HCT116 (cell line): ENCODE data around the gene NXPH1. TPM values are rescaled to one million over a fixed set of nuclear protein-coding genes. Genes with fewer than 3 reads are reported as not detected.

Experiments
- ATAC-seq: fragments of 200-7000 bp; cut with Tn5 transposase; 2 replicates; pipeline ENCODE4 v1.9.1; 2020; ENCODE audit warnings: mild to moderate bottlenecking, moderate library complexity
- BruUV-seq: library from RNA; stranded (reverse); fragments of 400-500 nt; replicated peaks from 2 replicates; lab custom pipeline; 2021; lab: Mats Ljungman, UMichigan
- CTCF ChIA-PET: fragments of 300-600 bp; sonication (Branson Sonifier 250); formaldehyde crosslinking; loops from one replicate; lab custom pipeline; 2021; ENCODE audit warnings: antibody characterized with exemption; lab: Charles Lee
- POLR2A ChIA-PET: fragments of 300-600, 350-600 bp; sonication (Branson Sonifier 250); formaldehyde crosslinking; loops from one replicate; lab custom pipeline; 2021; ENCODE audit warnings: antibody characterized with exemption; lab: Charles Lee
- RAD21 ChIA-PET, 2 experiments: fragments of 300-600 bp; sonication (Branson Sonifier 250); formaldehyde crosslinking; loops; one replicate each; lab custom pipeline; 2023; ENCODE audit warnings: low total read pairs in 2 of 2; ENCODE audit not compliant: uncharacterized antibody in 2 of 2, unreplicated experiment in 2 of 2, low non-redundant PET in 1 of 2; lab: Charles Lee
- DNase-seq: peaks from one replicate; pipeline ENCODE4 v3.0.0-alpha.2; 2010; ENCODE audit warnings: low read depth, low spot score
- H2AFZ ChIP-seq: fragments of 200-600 bp; shearing (Covaris generic), sonication (generic); 2 replicates; pipeline ENCODE4 v1.6.1; 2017; ENCODE audit warnings: low read depth, mixed run types, mixed read lengths, antibody characterized with exemption, low read length; ENCODE audit not compliant: poor library complexity, severe bottlenecking
- H3K27ac ChIP-seq: 2 replicates; pipeline ENCODE4 v1.5.1; 2012; ENCODE audit warnings: low read depth, low read length
- H3K27me3 ChIP-seq: fragments of 200-600 bp; sonication (generic); 2 replicates; pipeline ENCODE4 v1.6.1; 2016; ENCODE audit warnings: mixed run types, low read length, mixed read lengths; ENCODE audit not compliant: insufficient read depth
- H3K36me3 ChIP-seq, 2 experiments: fragments of 200-500 bp in 1 of 2; fragments of 200-600 bp in 1 of 2; sonication (Bioruptor generic) in 1 of 2; sonication (generic) in 1 of 2; 2 replicates each; pipeline versions ENCODE4 v1.5.1 to v1.6.1; 2014 to 2016; ENCODE audit warnings: low read length in 2 of 2, inconsistent platforms in 1 of 2, mixed read lengths in 1 of 2, mixed run types in 1 of 2; ENCODE audit not compliant: insufficient read depth in 2 of 2, control insufficient read depth in 1 of 2
- H3K4me1 ChIP-seq, 2 experiments: fragments of 200-600 bp in 1 of 2; sonication (generic) in 1 of 2; 2 replicates each; pipeline versions ENCODE4 v1.5.1 to v1.6.1; 2012 to 2017; ENCODE audit warnings: low read length in 2 of 2, inconsistent platforms in 1 of 2, mild to moderate bottlenecking in 1 of 2, mixed read lengths in 1 of 2, mixed run types in 1 of 2, moderate library complexity in 1 of 2; ENCODE audit not compliant: insufficient read depth in 2 of 2, control insufficient read depth in 1 of 2
- H3K4me2 ChIP-seq: fragments of 200-600 bp; sonication (generic); 2 replicates; pipeline ENCODE4 v1.6.1; 2017; ENCODE audit warnings: mixed run types, low read length, mixed read lengths
- H3K4me3 ChIP-seq, 2 experiments: fragments of 200-600 bp in 1 of 2; sonication (generic) in 1 of 2; replicated peaks in 1 of 2; 2 replicates each; pipeline ENCODE4 v1.5.1; 2011 to 2016; ENCODE audit warnings: low read length in 2 of 2, control low read depth in 1 of 2, low read depth in 1 of 2, mild to moderate bottlenecking in 1 of 2, mixed read lengths in 1 of 2, mixed run types in 1 of 2
- H3K79me2 ChIP-seq: fragments of 200-600 bp; sonication (generic); 2 replicates; pipeline ENCODE4 v1.6.1; 2017; ENCODE audit warnings: mild to moderate bottlenecking, mixed run types, low read length, moderate library complexity, mixed read lengths; ENCODE audit not compliant: insufficient read depth
- H3K9ac ChIP-seq: fragments of 200-600 bp; sonication (generic); 2 replicates; pipeline ENCODE4 v1.6.1; 2016; ENCODE audit warnings: low read length, mixed read lengths
- H3K9me2 ChIP-seq: fragments of 200-600 bp; sonication (generic), shearing (Covaris generic); 2 replicates; pipeline ENCODE4 v1.6.1; 2017; ENCODE audit warnings: mixed run types, mild to moderate bottlenecking, moderate library complexity; ENCODE audit not compliant: insufficient read depth
- H3K9me3 ChIP-seq, 2 experiments: fragments of 200-500 bp in 1 of 2; fragments of 200-600 bp in 1 of 2; sonication (Bioruptor generic) in 1 of 2; sonication (generic) in 1 of 2; 2 replicates each; pipeline ENCODE4 v1.6.1; 2014 to 2017; ENCODE audit warnings: low read length in 2 of 2, mixed read lengths in 2 of 2, inconsistent platforms in 1 of 2, low read depth in 1 of 2, mild to moderate bottlenecking in 1 of 2, mixed run types in 1 of 2, moderate library complexity in 1 of 2; ENCODE audit not compliant: control insufficient read depth in 1 of 2, insufficient read depth in 1 of 2
- H4K20me1 ChIP-seq: fragments of 200-600 bp; sonication (generic), shearing (Covaris generic); 2 replicates; pipeline ENCODE4 v1.6.1; 2017; ENCODE audit warnings: mixed run types, mild to moderate bottlenecking, moderate library complexity; ENCODE audit not compliant: insufficient read depth
- ATF3 ChIP-seq: IDR thresholded peaks from 2 replicates; pipeline ENCODE4 v1.6.1; 2012
- CBX3 ChIP-seq: IDR thresholded peaks from 2 replicates; pipeline ENCODE4 v1.6.1; 2012; ENCODE audit warnings: low read depth
- ELF1 ChIP-seq: IDR thresholded peaks from 2 replicates; pipeline ENCODE4 v1.6.1; 2012; ENCODE audit warnings: low read depth, borderline replicate concordance
- EZH2 ChIP-seq: fragments of 200-600 bp; sonication (generic); IDR thresholded peaks from 2 replicates; pipeline ENCODE4 v1.6.1; 2017; ENCODE audit warnings: antibody characterized with exemption, mixed run types
- EZH2phosphoT487 ChIP-seq: fragments of 200-600 bp; IDR thresholded peaks from 2 replicates; pipeline ENCODE4 v1.6.1; 2018; ENCODE audit warnings: antibody characterized with exemption, borderline replicate concordance
- FOSL1 ChIP-seq: IDR thresholded peaks from 2 replicates; pipeline ENCODE4 v1.6.1; 2012; ENCODE audit warnings: low read depth
- JUND ChIP-seq: IDR thresholded peaks from 2 replicates; pipeline ENCODE4 v1.6.1; 2012
- POLR2AphosphoS5 ChIP-seq: IDR thresholded peaks from 2 replicates; pipeline ENCODE4 v1.6.1; 2011; ENCODE audit warnings: mild to moderate bottlenecking, low read depth, low read length, moderate library complexity
- RAD21 ChIP-seq: IDR thresholded peaks from 2 replicates; pipeline ENCODE4 v1.6.1; 2012; ENCODE audit warnings: low read depth, mild to moderate bottlenecking
- SIN3A ChIP-seq: IDR thresholded peaks from 2 replicates; pipeline ENCODE4 v1.6.1; 2012; ENCODE audit warnings: low read depth
- SP1 ChIP-seq: IDR thresholded peaks from 2 replicates; pipeline ENCODE4 v1.6.1; 2012; ENCODE audit warnings: low read depth
- SRF ChIP-seq: IDR thresholded peaks from 2 replicates; pipeline ENCODE4 v1.6.1; 2012; ENCODE audit warnings: low read depth
- TCF7L2 ChIP-seq: IDR thresholded peaks from 2 replicates; pipeline ENCODE4 v1.7.0; 2011; ENCODE audit warnings: borderline replicate concordance, inconsistent platforms; ENCODE audit not compliant: insufficient read depth, insufficient read length; ENCODE audit errors: extremely low read depth
- YY1 ChIP-seq: IDR thresholded peaks from 2 replicates; pipeline ENCODE4 v1.6.1; 2011; ENCODE audit warnings: low read length, low read depth, moderate library complexity, mild to moderate bottlenecking; ENCODE audit not compliant: insufficient replicate concordance; ENCODE audit errors: extremely low read depth
- ZFX ChIP-seq: fragments of 450-650 bp; IDR thresholded peaks from 2 replicates; pipeline ENCODE4 v1.6.1; 2017
- ZNF274 ChIP-seq: fragments of 200-500 bp; sonication (Bioruptor generic); IDR thresholded peaks from 2 replicates; pipeline ENCODE4 v1.6.1; 2014; ENCODE audit warnings: mild to moderate bottlenecking, low read depth, low read length, inconsistent platforms
- intact Hi-C: fragments of 100-400 bp; cut with micrococcal nuclease; formaldehyde crosslinking; loops from 2 replicates; pipeline ENCODE4 v1.10.0; 2022
- total RNA-seq: library from RNA; stranded (reverse); gene quantifications from one replicate; pipeline ENCODE4 v1.2.1, GENCODE V29; 2021; ENCODE audit not compliant: unreplicated experiment
- TF ChIP-seq, protein P1 (sequence below): IDR thresholded peaks from 2 replicates; pipeline ENCODE4 v1.6.1; 2011; ENCODE audit warnings: mild to moderate bottlenecking, low read length, moderate library complexity; ENCODE audit not compliant: insufficient replicate concordance; ENCODE audit errors: extremely low read depth
- TF ChIP-seq, protein P2 (sequence below): IDR thresholded peaks from 2 replicates; pipeline ENCODE4 v1.6.1; 2012
- TF ChIP-seq, protein P3 (sequence below): IDR thresholded peaks from 2 replicates; pipeline ENCODE4 v1.6.1; 2012; ENCODE audit warnings: low read depth

The NXPH1 gene
- total RNA-seq, 1 experiment from 2014 or later: 0.17 TPM

DNA sequence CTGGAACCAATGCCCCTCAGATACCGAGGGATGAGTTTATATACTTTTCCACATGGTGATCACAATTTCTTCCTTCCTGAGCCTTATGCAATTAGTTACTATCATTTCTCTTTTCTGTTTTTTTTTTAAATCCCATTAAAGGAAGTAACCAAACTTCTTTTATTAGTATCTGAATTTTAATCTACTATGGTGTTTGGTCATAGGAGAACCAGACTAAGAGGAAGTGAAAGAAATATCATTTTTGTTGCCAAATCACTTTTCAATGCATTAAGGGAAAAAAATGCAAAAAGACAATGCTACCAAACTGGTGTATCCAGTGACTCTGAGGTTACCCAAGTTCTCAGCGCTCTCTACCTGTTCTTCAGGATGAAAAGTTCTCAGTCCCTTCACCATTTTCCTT, 167.7 kb downstream of the NXPH1 start:
- H3K9ac ChIP-seq: no peak overlapping the region
- H3K9me2 ChIP-seq: no peaks in the 10 kb centered on the region
- RAD21 ChIA-PET: no interaction called here
- H3K4me3 ChIP-seq: no peak overlapping the region
- H2AFZ ChIP-seq: no peak overlapping the region
- POLR2A ChIA-PET: no interaction called here
- H3K79me2 ChIP-seq: no peaks in the 10 kb centered on the region
- TF ChIP-seq ATF3: no peak
- TF ChIP-seq ELF1: no peak
- TF ChIP-seq JUND: no peak
- TF ChIP-seq, protein P1, sequence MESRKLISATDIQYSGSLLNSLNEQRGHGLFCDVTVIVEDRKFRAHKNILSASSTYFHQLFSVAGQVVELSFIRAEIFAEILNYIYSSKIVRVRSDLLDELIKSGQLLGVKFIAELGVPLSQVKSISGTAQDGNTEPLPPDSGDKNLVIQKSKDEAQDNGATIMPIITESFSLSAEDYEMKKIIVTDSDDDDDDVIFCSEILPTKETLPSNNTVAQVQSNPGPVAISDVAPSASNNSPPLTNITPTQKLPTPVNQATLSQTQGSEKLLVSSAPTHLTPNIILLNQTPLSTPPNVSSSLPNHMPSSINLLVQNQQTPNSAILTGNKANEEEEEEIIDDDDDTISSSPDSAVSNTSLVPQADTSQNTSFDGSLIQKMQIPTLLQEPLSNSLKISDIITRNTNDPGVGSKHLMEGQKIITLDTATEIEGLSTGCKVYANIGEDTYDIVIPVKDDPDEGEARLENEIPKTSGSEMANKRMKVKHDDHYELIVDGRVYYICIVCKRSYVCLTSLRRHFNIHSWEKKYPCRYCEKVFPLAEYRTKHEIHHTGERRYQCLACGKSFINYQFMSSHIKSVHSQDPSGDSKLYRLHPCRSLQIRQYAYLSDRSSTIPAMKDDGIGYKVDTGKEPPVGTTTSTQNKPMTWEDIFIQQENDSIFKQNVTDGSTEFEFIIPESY: no peak
- TF ChIP-seq CBX3: no peak
- TF ChIP-seq POLR2AphosphoS5: no peak
- TF ChIP-seq, protein P2, sequence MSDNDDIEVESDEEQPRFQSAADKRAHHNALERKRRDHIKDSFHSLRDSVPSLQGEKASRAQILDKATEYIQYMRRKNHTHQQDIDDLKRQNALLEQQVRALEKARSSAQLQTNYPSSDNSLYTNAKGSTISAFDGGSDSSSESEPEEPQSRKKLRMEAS: no peak
- TF ChIP-seq EZH2: no peak
- TF ChIP-seq, protein P3, sequence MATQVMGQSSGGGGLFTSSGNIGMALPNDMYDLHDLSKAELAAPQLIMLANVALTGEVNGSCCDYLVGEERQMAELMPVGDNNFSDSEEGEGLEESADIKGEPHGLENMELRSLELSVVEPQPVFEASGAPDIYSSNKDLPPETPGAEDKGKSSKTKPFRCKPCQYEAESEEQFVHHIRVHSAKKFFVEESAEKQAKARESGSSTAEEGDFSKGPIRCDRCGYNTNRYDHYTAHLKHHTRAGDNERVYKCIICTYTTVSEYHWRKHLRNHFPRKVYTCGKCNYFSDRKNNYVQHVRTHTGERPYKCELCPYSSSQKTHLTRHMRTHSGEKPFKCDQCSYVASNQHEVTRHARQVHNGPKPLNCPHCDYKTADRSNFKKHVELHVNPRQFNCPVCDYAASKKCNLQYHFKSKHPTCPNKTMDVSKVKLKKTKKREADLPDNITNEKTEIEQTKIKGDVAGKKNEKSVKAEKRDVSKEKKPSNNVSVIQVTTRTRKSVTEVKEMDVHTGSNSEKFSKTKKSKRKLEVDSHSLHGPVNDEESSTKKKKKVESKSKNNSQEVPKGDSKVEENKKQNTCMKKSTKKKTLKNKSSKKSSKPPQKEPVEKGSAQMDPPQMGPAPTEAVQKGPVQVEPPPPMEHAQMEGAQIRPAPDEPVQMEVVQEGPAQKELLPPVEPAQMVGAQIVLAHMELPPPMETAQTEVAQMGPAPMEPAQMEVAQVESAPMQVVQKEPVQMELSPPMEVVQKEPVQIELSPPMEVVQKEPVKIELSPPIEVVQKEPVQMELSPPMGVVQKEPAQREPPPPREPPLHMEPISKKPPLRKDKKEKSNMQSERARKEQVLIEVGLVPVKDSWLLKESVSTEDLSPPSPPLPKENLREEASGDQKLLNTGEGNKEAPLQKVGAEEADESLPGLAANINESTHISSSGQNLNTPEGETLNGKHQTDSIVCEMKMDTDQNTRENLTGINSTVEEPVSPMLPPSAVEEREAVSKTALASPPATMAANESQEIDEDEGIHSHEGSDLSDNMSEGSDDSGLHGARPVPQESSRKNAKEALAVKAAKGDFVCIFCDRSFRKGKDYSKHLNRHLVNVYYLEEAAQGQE: no peak
- TF ChIP-seq EZH2phosphoT487: no peak
- no peak for TF ChIP-seq FOSL1
- TF ChIP-seq SP1: no peak
- TF ChIP-seq YY1: no peak
- TF ChIP-seq ZFX: no peak
- no peak for TF ChIP-seq RAD21
- no peak for TF ChIP-seq SIN3A
- TF ChIP-seq TCF7L2: no peak
- TF ChIP-seq ZNF274: no peak
- TF ChIP-seq SRF: no peak
- DNase-seq: no peak
- H3K27ac ChIP-seq: no peak overlapping the region
- no peaks in the 10 kb centered on the region for H3K4me1 ChIP-seq
- BruUV-seq: no TSS peak
- ATAC-seq: no peak
- no peaks in the 10 kb centered on the region for H3K36me3 ChIP-seq
- no peak overlapping the region for H3K4me2 ChIP-seq
- intact Hi-C loops: no loop called here
- CTCF ChIA-PET: no interaction called here
- no peaks in the 10 kb centered on the region for H3K27me3 ChIP-seq
- no peaks in the 10 kb centered on the region for H4K20me1 ChIP-seq
- no peaks in the 10 kb centered on the region for H3K9me3 ChIP-seq
